Kidney (tissue), 14 donors: ENCODE results near the gene SCD. TPM values are rescaled to one million over a fixed set of nuclear protein-coding genes. Genes with fewer than 3 reads are reported as not detected.

Source experiments
- DNase-seq, 5 donors: peaks; one replicate each; pipeline ENCODE4 v3.0.0-alpha.2; 2013 to 2020
- FAIRE-seq: peaks from 2 replicates; lab custom pipeline; 2012; peaks lifted over from hg19 to GRCh38; lab: Jason Lieb, UNC
- H3K27ac ChIP-seq, 2 donors: one replicate each; pipeline ENCODE4 v1.7.0; 2013; ENCODE audit warnings: low read depth in 2 of 2, low read length in 2 of 2, inconsistent platforms in 1 of 2
- H3K27me3 ChIP-seq: one replicate; pipeline ENCODE4 v1.7.1; 2013; ENCODE audit warnings: low read length, inconsistent platforms; ENCODE audit not compliant: control insufficient read depth, insufficient read depth
- H3K36me3 ChIP-seq, 3 donors: one replicate each; pipeline versions ENCODE4 v1.7.0 to v1.7.1; 2013; ENCODE audit warnings: low read length in 3 of 3, control low read depth in 1 of 3, inconsistent platforms in 1 of 3; ENCODE audit not compliant: insufficient read depth in 3 of 3, control insufficient read depth in 2 of 3
- H3K4me1 ChIP-seq, 3 donors: one replicate each; pipeline versions ENCODE4 v1.7.0 to v1.7.1; 2013; ENCODE audit warnings: low read length in 3 of 3, inconsistent platforms in 1 of 3, low read depth in 1 of 3; ENCODE audit not compliant: control insufficient read depth in 2 of 3, insufficient read depth in 2 of 3
- H3K4me3 ChIP-seq, 3 donors: one replicate each; pipeline versions ENCODE4 v1.7.0 to v1.8.1; 2013; ENCODE audit warnings: low read length in 3 of 3, control low read depth in 1 of 3, inconsistent platforms in 1 of 3
- H3K9ac ChIP-seq, 3 donors: one replicate each; pipeline versions ENCODE4 v1.7.0 to v1.7.1; 2013; ENCODE audit warnings: low read length in 3 of 3, control low read depth in 1 of 3, inconsistent platforms in 1 of 3
- H3K9me3 ChIP-seq, 3 donors: one replicate each; pipeline versions ENCODE4 v1.7.0 to v1.7.1; 2013; ENCODE audit warnings: low read length in 3 of 3, control low read depth in 1 of 3, inconsistent platforms in 1 of 3; ENCODE audit not compliant: control insufficient read depth in 2 of 3, insufficient read depth in 1 of 3
- intact Hi-C: fragments of 100-400 bp; cut with DNase I; formaldehyde crosslinking; loops from one replicate; pipeline ENCODE4 v1.11.1; 2022
- polyA plus RNA-seq: library from polyadenylated mRNA; stranded (reverse); fragments of 350-450 nt; fragmentation: Illumina TruSeq; extraction: RNeasy Lipid Tissue Mini Kit (QIAGEN cat#74804); gene quantifications from one replicate; pipeline ENCODE4 v1.2.3, GENCODE V29; 2014; ENCODE audit warnings: low read depth, low replicate concordance; ENCODE audit not compliant: insufficient read depth
- total RNA-seq: library from RNA; stranded (reverse); fragmentation: NEBNext Ultra II Directional; extraction: Animal tissue kit (Norgen Biotek cat#: 25700); gene quantifications from one replicate; pipeline ENCODE4 v1.2.1, GENCODE V29; 2021
- TF ChIP-seq, protein P1 (sequence below): IDR thresholded peaks from 3 replicates; pipeline ENCODE4 v1.5.1; 2012; ENCODE audit warnings: mild to moderate bottlenecking, moderate library complexity, borderline replicate concordance; ENCODE audit not compliant: insufficient read depth; ENCODE audit errors: extremely low read depth
- donor health status: control.
- donor health status: control.
- donor health status: control.
- donor health status: control.
- donor health status: control.
- donor health status: DM: yes; HTN: yes; CAD: no.
- donor health status: Normal renal cell carcinoma (clear cell type).

Gene SCD
- total and polyA plus RNA-seq, 2 donors from 2014 or later: 8.7 to 10.7 TPM

GRCh38 chr10:100401631-100402328 is 54.7 kb downstream of the SCD start:
- H3K9ac ChIP-seq: no peak overlapping the region
- no peaks in the 10 kb centered on the region for H3K9me3 ChIP-seq
- no peaks in the 10 kb centered on the region for H3K27me3 ChIP-seq
- H3K27ac ChIP-seq: no peak overlapping the region
- FAIRE-seq: no peak
- no peak overlapping the region for H3K4me3 ChIP-seq
- no peak for DNase-seq
- intact Hi-C loops: no loop called here
- no peaks in the 10 kb centered on the region for H3K36me3 ChIP-seq
- TF ChIP-seq, protein P1, sequence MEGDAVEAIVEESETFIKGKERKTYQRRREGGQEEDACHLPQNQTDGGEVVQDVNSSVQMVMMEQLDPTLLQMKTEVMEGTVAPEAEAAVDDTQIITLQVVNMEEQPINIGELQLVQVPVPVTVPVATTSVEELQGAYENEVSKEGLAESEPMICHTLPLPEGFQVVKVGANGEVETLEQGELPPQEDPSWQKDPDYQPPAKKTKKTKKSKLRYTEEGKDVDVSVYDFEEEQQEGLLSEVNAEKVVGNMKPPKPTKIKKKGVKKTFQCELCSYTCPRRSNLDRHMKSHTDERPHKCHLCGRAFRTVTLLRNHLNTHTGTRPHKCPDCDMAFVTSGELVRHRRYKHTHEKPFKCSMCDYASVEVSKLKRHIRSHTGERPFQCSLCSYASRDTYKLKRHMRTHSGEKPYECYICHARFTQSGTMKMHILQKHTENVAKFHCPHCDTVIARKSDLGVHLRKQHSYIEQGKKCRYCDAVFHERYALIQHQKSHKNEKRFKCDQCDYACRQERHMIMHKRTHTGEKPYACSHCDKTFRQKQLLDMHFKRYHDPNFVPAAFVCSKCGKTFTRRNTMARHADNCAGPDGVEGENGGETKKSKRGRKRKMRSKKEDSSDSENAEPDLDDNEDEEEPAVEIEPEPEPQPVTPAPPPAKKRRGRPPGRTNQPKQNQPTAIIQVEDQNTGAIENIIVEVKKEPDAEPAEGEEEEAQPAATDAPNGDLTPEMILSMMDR: no peak
- H3K4me1 ChIP-seq: no peaks in the 10 kb centered on the region

GRCh38 chr10:100403734-100404133 is 56.7 kb downstream of the SCD start:
- H3K27me3 ChIP-seq: no peaks in the 10 kb centered on the region
- no peak overlapping the region for H3K27ac ChIP-seq
- H3K9me3 ChIP-seq: no peaks in the 10 kb centered on the region
- no peak overlapping the region for H3K9ac ChIP-seq
- intact Hi-C loops: no loop called here
- H3K36me3 ChIP-seq: no peaks in the 10 kb centered on the region
- no peak overlapping the region for H3K4me3 ChIP-seq
- DNase-seq (no peak), FAIRE-seq (no peak)
- H3K4me1 ChIP-seq: no peaks in the 10 kb centered on the region
- TF ChIP-seq, protein P1: no peak

DNA sequence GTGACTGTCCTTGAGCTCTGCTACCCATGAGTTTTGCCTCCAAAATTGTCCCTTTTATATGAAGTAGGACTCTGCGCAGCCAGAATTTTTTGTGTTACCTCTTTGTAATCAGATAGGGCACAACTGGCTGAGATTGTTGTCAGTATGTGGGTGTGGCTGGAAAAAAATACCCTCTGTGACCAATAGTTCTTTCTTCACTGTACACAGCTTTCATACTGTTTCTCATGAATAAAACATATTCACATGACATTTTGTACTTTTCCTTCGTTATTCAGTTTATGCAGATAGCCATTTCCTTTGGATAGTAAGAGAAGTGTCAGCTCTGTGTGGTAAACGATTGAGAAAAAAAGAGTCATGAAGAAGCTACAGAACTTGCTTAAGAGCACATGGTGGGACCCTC is 66.1 kb downstream of the SCD start:
- H3K27me3 ChIP-seq: no peaks in the 10 kb centered on the region
- H3K36me3 ChIP-seq: no peaks in the 10 kb centered on the region
- H3K27ac ChIP-seq: no peak overlapping the region
- FAIRE-seq (no peak), DNase-seq (no peak)
- TF ChIP-seq, protein P1: no peak
- H3K9ac ChIP-seq: no peak overlapping the region
- intact Hi-C loops: no loop called here
- H3K4me3 ChIP-seq: no peak overlapping the region
- no peaks in the 10 kb centered on the region for H3K4me1 ChIP-seq
- H3K9me3 ChIP-seq: no peaks in the 10 kb centered on the region

Other genes with a start within 250 kb of the SCD start
- 23.7 TPM for gene ERLIN1, start 161.2 kb upstream of the SCD start, total RNA-seq
- gene ERLIN1, start 161.2 kb upstream of the SCD start, polyA plus RNA-seq: 9.0 TPM
- gene CHUK, start 117.6 kb upstream of the SCD start, total RNA-seq: 19.6 TPM
- 13.4 TPM for gene CHUK, start 117.6 kb upstream of the SCD start, polyA plus RNA-seq
- 25.0 TPM for gene CWF19L1, start 79.6 kb upstream of the SCD start, total RNA-seq
- gene CWF19L1, start 79.6 kb upstream of the SCD start, polyA plus RNA-seq: 18.0 TPM
- 31.8 TPM for gene BLOC1S2, start 60.6 kb upstream of the SCD start, total RNA-seq
- gene BLOC1S2, start 60.6 kb upstream of the SCD start, polyA plus RNA-seq: 56.3 TPM
- gene PKD2L1, start 17.0 kb upstream of the SCD start, total RNA-seq: not detected
- 0.17 TPM for gene PKD2L1, start 17.0 kb upstream of the SCD start, polyA plus RNA-seq
- gene WNT8B, start 115.8 kb downstream of the SCD start, total RNA-seq: not detected
- 0.60 TPM for gene WNT8B, start 115.8 kb downstream of the SCD start, polyA plus RNA-seq
- 10.6 TPM for gene SEC31B, start 172.6 kb downstream of the SCD start, total RNA-seq
- gene SEC31B, start 172.6 kb downstream of the SCD start, polyA plus RNA-seq: 5.6 TPM
- gene NDUFB8, start 182.6 kb downstream of the SCD start, total RNA-seq: 162 TPM
- gene NDUFB8, start 182.6 kb downstream of the SCD start, polyA plus RNA-seq: 638 TPM
- gene HIF1AN, start 188.7 kb downstream of the SCD start, total RNA-seq: 40.6 TPM
- gene HIF1AN, start 188.7 kb downstream of the SCD start, polyA plus RNA-seq: 10.9 TPM